SK-N-SH (cell line): ENCODE data around the gene TRIM54. TPM values are rescaled to one million over a fixed set of nuclear protein-coding genes. Genes with fewer than 3 reads are reported as not detected.

ENCODE experiments used
- CTCF ChIA-PET: fragments of 300-600, 350-600 bp; formaldehyde crosslinking; extraction: SDS; loops from one replicate; lab custom pipeline; 2021; lab: Yijun Ruan, JAX
- POLR2A ChIA-PET: fragments of 350-600 bp; sonication (Branson Sonifier 250); formaldehyde crosslinking; extraction: SDS; loops from one replicate; lab custom pipeline; 2020; ENCODE audit warnings: antibody characterized with exemption, inconsistent platforms; lab: Yijun Ruan, JAX
- DNase-seq: peaks from one replicate; pipeline ENCODE4 v3.0.0; 2012
- H2AFZ ChIP-seq: fragments of 200-600 bp; sonication (generic); 2 replicates; pipeline ENCODE4 v1.8.1; 2016; ENCODE audit warnings: antibody characterized with exemption, mild to moderate bottlenecking, low read depth
- H3F3A ChIP-seq: fragments of 200-600 bp; sonication (generic); replicated peaks from 2 replicates; pipeline ENCODE3; 2016; ENCODE audit warnings: antibody characterized with exemption, mild to moderate bottlenecking; ENCODE audit not compliant: insufficient read depth
- H3K27ac ChIP-seq, 2 experiments: fragments of 200-500 bp in 1 of 2; fragments of 200-600 bp in 1 of 2; sonication (Bioruptor generic) in 1 of 2; sonication (generic), shearing (Covaris generic) in 1 of 2; 2 replicates each; pipeline versions ENCODE4 v1.5.1 to v1.6.1; 2014 to 2016; ENCODE audit warnings: low read depth in 2 of 2, inconsistent platforms in 1 of 2, low read length in 1 of 2, mild to moderate bottlenecking in 1 of 2, mixed read lengths in 1 of 2
- H3K27me3 ChIP-seq: fragments of 200-600 bp; sonication (generic), shearing (Covaris generic); 2 replicates; pipeline ENCODE4 v1.6.1; 2016; ENCODE audit warnings: mixed run types; ENCODE audit not compliant: insufficient read depth
- H3K36me3 ChIP-seq, 2 experiments: fragments of 200-500 bp in 1 of 2; fragments of 200-600 bp in 1 of 2; sonication (Bioruptor generic) in 1 of 2; sonication (generic) in 1 of 2; replicated peaks in 1 of 2; 2 replicates each; pipeline versions ENCODE3 to v1.5.1; 2014 to 2016; ENCODE audit warnings: low read length in 1 of 2, mild to moderate bottlenecking in 1 of 2; ENCODE audit not compliant: insufficient read depth in 2 of 2, control insufficient read depth in 1 of 2
- H3K4me1 ChIP-seq, 2 experiments: fragments of 200-500 bp in 1 of 2; fragments of 200-600 bp in 1 of 2; sonication (Bioruptor generic) in 1 of 2; sonication (generic), shearing (Covaris generic) in 1 of 2; 2 replicates each; pipeline versions ENCODE4 v1.5.1 to v1.6.1; 2014 to 2016; ENCODE audit warnings: low read depth in 1 of 2, low read length in 1 of 2, mixed run types in 1 of 2; ENCODE audit not compliant: insufficient read depth in 2 of 2, control insufficient read depth in 1 of 2
- H3K4me2 ChIP-seq: fragments of 200-600 bp; sonication (generic), shearing (Covaris generic); 2 replicates; pipeline ENCODE4 v1.6.1; 2017; ENCODE audit warnings: mixed run types
- H3K4me3 ChIP-seq, 2 experiments: fragments of 200-500 bp in 1 of 2; fragments of 200-600 bp in 1 of 2; sonication (Bioruptor generic) in 1 of 2; sonication (generic), shearing (Covaris generic) in 1 of 2; 2 replicates each; pipeline versions ENCODE4 v1.5.1 to v1.8.1; 2014 to 2016; ENCODE audit warnings: low read depth in 2 of 2, inconsistent platforms in 1 of 2, low read length in 1 of 2, mild to moderate bottlenecking in 1 of 2, mixed read lengths in 1 of 2, moderate library complexity in 1 of 2
- H3K79me2 ChIP-seq: fragments of 200-600 bp; sonication (generic); 2 replicates; pipeline ENCODE4 v1.8.1; 2017; ENCODE audit warnings: mild to moderate bottlenecking; ENCODE audit not compliant: insufficient read depth
- H3K9ac ChIP-seq: fragments of 200-600 bp; sonication (generic); 2 replicates; pipeline ENCODE4 v1.6.1; 2017; ENCODE audit warnings: mixed run types
- H3K9me2 ChIP-seq: fragments of 200-600 bp; sonication (generic); 2 replicates; pipeline ENCODE4 v1.6.1; 2017; ENCODE audit warnings: mixed run types
- H3K9me3 ChIP-seq: fragments of 200-600 bp; sonication (generic); 2 replicates; pipeline ENCODE4 v1.6.1; 2017; ENCODE audit warnings: mixed run types, mild to moderate bottlenecking, moderate library complexity
- H4K20me1 ChIP-seq: fragments of 200-600 bp; sonication (generic); 2 replicates; pipeline ENCODE4 v1.6.1; 2017; ENCODE audit warnings: mild to moderate bottlenecking, mixed run types; ENCODE audit not compliant: insufficient read depth
- CHD2 ChIP-seq: fragments of 150-350 bp; IDR thresholded peaks from 2 replicates; pipeline ENCODE4 v1.6.1; 2018; ENCODE audit warnings: low read length; ENCODE audit not compliant: partially characterized antibody
- EP300 ChIP-seq, 2 experiments: IDR thresholded peaks; 2 replicates each; pipeline versions ENCODE4 v1.4.0 to v1.6.1; 2012; ENCODE audit warnings: borderline replicate concordance in 1 of 2, low read depth in 1 of 2, low read length in 1 of 2
- EZH2phosphoT487 ChIP-seq: fragments of 200-600 bp; sonication (generic); IDR thresholded peaks from 2 replicates; pipeline ENCODE4 v1.6.1; 2017; ENCODE audit warnings: low read depth, mixed run types, mild to moderate bottlenecking, antibody characterized with exemption, moderate library complexity, borderline replicate concordance
- FOSL2 ChIP-seq: IDR thresholded peaks from 2 replicates; pipeline ENCODE4 v1.4.0; 2012; ENCODE audit warnings: low read depth, mild to moderate bottlenecking, moderate library complexity, borderline replicate concordance
- GATA2 ChIP-seq: sonication (generic); formaldehyde crosslinking; IDR thresholded peaks from 2 replicates; pipeline ENCODE4 v1.5.0; 2020; ENCODE audit warnings: mild to moderate bottlenecking, missing genetic modification reagents
- MEF2A ChIP-seq: IDR thresholded peaks from 2 replicates; pipeline ENCODE4 v1.4.0; 2012; ENCODE audit warnings: low read depth, borderline replicate concordance
- MXI1 ChIP-seq: IDR thresholded peaks from 2 replicates; pipeline ENCODE4 v1.6.1; 2012; ENCODE audit warnings: mild to moderate bottlenecking, low read depth, low read length, improper control_type of control experiment
- NRF1 ChIP-seq: IDR thresholded peaks from 2 replicates; pipeline ENCODE4 v1.6.1; 2012; ENCODE audit warnings: low read depth, mild to moderate bottlenecking, low read length
- PBX3 ChIP-seq: IDR thresholded peaks from 2 replicates; pipeline ENCODE4; 2012
- POLR2AphosphoS5 ChIP-seq: IDR thresholded peaks from 2 replicates; pipeline ENCODE4 v1.6.1; 2012; ENCODE audit warnings: low read depth, low read length
- RFX5 ChIP-seq: IDR thresholded peaks from 2 replicates; pipeline ENCODE4 v1.6.1; 2012; ENCODE audit warnings: mild to moderate bottlenecking, improper control_type of control experiment, low read length
- RXRA ChIP-seq: IDR thresholded peaks from 2 replicates; pipeline ENCODE4 v1.4.0; 2012; ENCODE audit warnings: low read depth, mild to moderate bottlenecking, borderline replicate concordance
- SMC3 ChIP-seq: IDR thresholded peaks from 2 replicates; pipeline ENCODE4 v1.6.1; 2012; ENCODE audit warnings: low read depth, low read length, improper control_type of control experiment
- TCF12 ChIP-seq: IDR thresholded peaks from 2 replicates; pipeline ENCODE4 v1.4.0; 2012
- TEAD4 ChIP-seq: IDR thresholded peaks from 2 replicates; pipeline ENCODE4 v1.4.0; 2012; ENCODE audit warnings: mild to moderate bottlenecking, borderline replicate concordance; ENCODE audit not compliant: insufficient read depth
- USF2 ChIP-seq: fragments of 150-350 bp; IDR thresholded peaks from 2 replicates; pipeline ENCODE4 v1.6.1; 2017; ENCODE audit warnings: antibody characterized with exemption, low read length, low read depth, borderline replicate concordance
- YY1 ChIP-seq: IDR thresholded peaks from 2 replicates; pipeline ENCODE4 v1.4.0; 2012; ENCODE audit warnings: low read depth, mild to moderate bottlenecking
- WGBS: methylation state at CpG from one replicate; pipeline ENCODE4 v1.1.6; 2017; ENCODE audit warnings: low lambda C conversion rate; 5-methylcytosine and 5-hydroxymethylcytosine counted together
- polyA plus RNA-seq, 3 experiments: library from polyadenylated mRNA; depleted of rRNA; stranded (reverse); fragments of >200 nt; gene quantifications; 2 replicates each; pipeline ENCODE4 v1.2.3, GENCODE V29; 2012
- TF ChIP-seq, protein P1 (sequence below): IDR thresholded peaks from 2 replicates; pipeline ENCODE4 v1.4.0; 2012; ENCODE audit warnings: low read depth, borderline replicate concordance
- TF ChIP-seq, protein P2 (sequence below): IDR thresholded peaks from 2 replicates; pipeline ENCODE4 v1.6.1; 2012; ENCODE audit warnings: mild to moderate bottlenecking, low read depth, low read length, moderate library complexity
- TF ChIP-seq, protein P3 (sequence below): IDR thresholded peaks from 2 replicates; pipeline ENCODE4 v1.4.0; 2012; ENCODE audit warnings: low read depth, borderline replicate concordance

TRIM54 gene
- polyA plus RNA-seq, 1 of the 3 experiments (the other 2 are of a cell fraction), result 0.28 TPM

- H2AFZ ChIP-seq, result no peak overlapping the region
- H3K79me2 ChIP-seq, result no peaks in the 10 kb centered on the region
- peaks cover 0 to 18% of the 10 kb centered on the region in 2 experiments; a peak in 1 of 4 replicates for H3K4me1 ChIP-seq
- peak overlapping the region; percentile 35; the same call in 1 of the 2 replicates for H3K4me2 ChIP-seq
- ChIA-PET POLR2A (interaction anchor here (0.6 to 1.7 kb wide), 2 partner anchors 50 to 145 kb away, joined by 4 to 5 read pairs; partner anchors contain the start of gene GTF3C2), CTCF (interaction anchor here (1.0 to 8.3 kb wide), 8 partner anchors 7 to 208 kb away, joined by 3 to 123 read pairs (median 28); partner anchors contain the start of genes EIF2B4 and SLC30A3)
- peaks cover 10% of the 10 kb centered on the region; the same call in 1 of the 2 replicates for H4K20me1 ChIP-seq
- H3K27ac ChIP-seq, result no peak overlapping the region
- no peaks in the 10 kb centered on the region for H3K9me3 ChIP-seq
- peaks cover 2 to 5% of the 10 kb centered on the region in 2 experiments for H3K36me3 ChIP-seq
- H3F3A ChIP-seq, result peaks cover 4% of the 10 kb centered on the region
- no peaks in the 10 kb centered on the region for H3K9me2 ChIP-seq
- no peak for TF ChIP-seq GATA2 (CRISPR knock-in tag)
- TF ChIP-seq MEF2A, result no peak
- TF ChIP-seq EZH2phosphoT487, result no peak
- TF ChIP-seq SMC3, result no peak
- TF ChIP-seq TEAD4, result no peak
- no peak for TF ChIP-seq RXRA
- TF ChIP-seq TCF12, result no peak
- TF ChIP-seq CHD2, result no peak
- no peak for TF ChIP-seq NRF1
- TF ChIP-seq POLR2AphosphoS5, result no peak
- no peak for TF ChIP-seq YY1
- no peak for TF ChIP-seq MXI1
- TF ChIP-seq RFX5, result no peak
- TF ChIP-seq USF2, result no peak
- no peak for TF ChIP-seq PBX3
- TF ChIP-seq FOSL2, result no peak
- TF ChIP-seq, protein P1, sequence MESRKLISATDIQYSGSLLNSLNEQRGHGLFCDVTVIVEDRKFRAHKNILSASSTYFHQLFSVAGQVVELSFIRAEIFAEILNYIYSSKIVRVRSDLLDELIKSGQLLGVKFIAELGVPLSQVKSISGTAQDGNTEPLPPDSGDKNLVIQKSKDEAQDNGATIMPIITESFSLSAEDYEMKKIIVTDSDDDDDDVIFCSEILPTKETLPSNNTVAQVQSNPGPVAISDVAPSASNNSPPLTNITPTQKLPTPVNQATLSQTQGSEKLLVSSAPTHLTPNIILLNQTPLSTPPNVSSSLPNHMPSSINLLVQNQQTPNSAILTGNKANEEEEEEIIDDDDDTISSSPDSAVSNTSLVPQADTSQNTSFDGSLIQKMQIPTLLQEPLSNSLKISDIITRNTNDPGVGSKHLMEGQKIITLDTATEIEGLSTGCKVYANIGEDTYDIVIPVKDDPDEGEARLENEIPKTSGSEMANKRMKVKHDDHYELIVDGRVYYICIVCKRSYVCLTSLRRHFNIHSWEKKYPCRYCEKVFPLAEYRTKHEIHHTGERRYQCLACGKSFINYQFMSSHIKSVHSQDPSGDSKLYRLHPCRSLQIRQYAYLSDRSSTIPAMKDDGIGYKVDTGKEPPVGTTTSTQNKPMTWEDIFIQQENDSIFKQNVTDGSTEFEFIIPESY, result no peak
- TF ChIP-seq, protein P2, sequence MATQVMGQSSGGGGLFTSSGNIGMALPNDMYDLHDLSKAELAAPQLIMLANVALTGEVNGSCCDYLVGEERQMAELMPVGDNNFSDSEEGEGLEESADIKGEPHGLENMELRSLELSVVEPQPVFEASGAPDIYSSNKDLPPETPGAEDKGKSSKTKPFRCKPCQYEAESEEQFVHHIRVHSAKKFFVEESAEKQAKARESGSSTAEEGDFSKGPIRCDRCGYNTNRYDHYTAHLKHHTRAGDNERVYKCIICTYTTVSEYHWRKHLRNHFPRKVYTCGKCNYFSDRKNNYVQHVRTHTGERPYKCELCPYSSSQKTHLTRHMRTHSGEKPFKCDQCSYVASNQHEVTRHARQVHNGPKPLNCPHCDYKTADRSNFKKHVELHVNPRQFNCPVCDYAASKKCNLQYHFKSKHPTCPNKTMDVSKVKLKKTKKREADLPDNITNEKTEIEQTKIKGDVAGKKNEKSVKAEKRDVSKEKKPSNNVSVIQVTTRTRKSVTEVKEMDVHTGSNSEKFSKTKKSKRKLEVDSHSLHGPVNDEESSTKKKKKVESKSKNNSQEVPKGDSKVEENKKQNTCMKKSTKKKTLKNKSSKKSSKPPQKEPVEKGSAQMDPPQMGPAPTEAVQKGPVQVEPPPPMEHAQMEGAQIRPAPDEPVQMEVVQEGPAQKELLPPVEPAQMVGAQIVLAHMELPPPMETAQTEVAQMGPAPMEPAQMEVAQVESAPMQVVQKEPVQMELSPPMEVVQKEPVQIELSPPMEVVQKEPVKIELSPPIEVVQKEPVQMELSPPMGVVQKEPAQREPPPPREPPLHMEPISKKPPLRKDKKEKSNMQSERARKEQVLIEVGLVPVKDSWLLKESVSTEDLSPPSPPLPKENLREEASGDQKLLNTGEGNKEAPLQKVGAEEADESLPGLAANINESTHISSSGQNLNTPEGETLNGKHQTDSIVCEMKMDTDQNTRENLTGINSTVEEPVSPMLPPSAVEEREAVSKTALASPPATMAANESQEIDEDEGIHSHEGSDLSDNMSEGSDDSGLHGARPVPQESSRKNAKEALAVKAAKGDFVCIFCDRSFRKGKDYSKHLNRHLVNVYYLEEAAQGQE, result no peak
- TF ChIP-seq, protein P3, sequence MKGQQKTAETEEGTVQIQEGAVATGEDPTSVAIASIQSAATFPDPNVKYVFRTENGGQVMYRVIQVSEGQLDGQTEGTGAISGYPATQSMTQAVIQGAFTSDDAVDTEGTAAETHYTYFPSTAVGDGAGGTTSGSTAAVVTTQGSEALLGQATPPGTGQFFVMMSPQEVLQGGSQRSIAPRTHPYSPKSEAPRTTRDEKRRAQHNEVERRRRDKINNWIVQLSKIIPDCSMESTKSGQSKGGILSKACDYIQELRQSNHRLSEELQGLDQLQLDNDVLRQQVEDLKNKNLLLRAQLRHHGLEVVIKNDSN, result no peak
- no peak for TF ChIP-seq EP300 (IDR thresholded peaks at IDR 0.05; ENCODE audit: borderline replicate concordance in 1 of 2, low read depth in 1 of 2, low read length in 1 of 2)
- H3K27me3 ChIP-seq, result peaks cover 15% of the 10 kb centered on the region; the same call in 1 of the 2 replicates
- peak; percentile 75 for DNase-seq
- H3K9ac ChIP-seq, result no peak overlapping the region
- 65% methylated on average over 46 of the region's 51 CpGs for WGBS
- H3K4me3 ChIP-seq, result no peak overlapping the region
Measured at GRCh38 chr2:27306573-27307286, 24.5 kb downstream of the TRIM54 start.
